ENCODE results near the gene ROBO4. TPM values are rescaled to one million over a fixed set of nuclear protein-coding genes. Genes with fewer than 3 reads are reported as not detected.

ROBO4 gene
- total RNA-seq, 1 donor, result 3.3 TPM

DNA sequence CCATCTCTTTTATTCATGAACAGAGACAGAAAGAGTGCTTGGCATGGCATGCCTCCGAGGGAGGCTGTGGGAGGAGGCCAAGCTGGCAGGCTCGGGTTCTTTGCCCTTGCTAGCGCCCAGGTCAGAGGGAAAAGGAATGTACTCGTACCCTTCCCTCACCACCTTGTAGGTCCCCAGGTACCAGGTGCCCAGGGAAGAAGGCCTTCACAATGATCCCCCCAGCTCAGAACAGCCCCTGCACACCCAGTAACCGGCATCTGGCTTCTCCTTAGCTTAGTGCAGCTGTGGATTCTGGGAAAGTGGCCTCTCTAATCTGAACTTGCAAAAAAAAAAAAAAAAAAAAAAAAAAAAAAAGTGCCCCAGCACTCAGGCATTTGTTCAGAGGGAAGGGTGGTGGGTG is 22.7 kb upstream of the ROBO4 start:
- TF ChIP-seq, protein P1, sequence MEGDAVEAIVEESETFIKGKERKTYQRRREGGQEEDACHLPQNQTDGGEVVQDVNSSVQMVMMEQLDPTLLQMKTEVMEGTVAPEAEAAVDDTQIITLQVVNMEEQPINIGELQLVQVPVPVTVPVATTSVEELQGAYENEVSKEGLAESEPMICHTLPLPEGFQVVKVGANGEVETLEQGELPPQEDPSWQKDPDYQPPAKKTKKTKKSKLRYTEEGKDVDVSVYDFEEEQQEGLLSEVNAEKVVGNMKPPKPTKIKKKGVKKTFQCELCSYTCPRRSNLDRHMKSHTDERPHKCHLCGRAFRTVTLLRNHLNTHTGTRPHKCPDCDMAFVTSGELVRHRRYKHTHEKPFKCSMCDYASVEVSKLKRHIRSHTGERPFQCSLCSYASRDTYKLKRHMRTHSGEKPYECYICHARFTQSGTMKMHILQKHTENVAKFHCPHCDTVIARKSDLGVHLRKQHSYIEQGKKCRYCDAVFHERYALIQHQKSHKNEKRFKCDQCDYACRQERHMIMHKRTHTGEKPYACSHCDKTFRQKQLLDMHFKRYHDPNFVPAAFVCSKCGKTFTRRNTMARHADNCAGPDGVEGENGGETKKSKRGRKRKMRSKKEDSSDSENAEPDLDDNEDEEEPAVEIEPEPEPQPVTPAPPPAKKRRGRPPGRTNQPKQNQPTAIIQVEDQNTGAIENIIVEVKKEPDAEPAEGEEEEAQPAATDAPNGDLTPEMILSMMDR (IDR thresholded peaks at IDR 0.05; ENCODE audit: insufficient read depth, low read length), result no peak
- DNase-seq (ENCODE audit: low read depth), result no peak
- H3K4me3 ChIP-seq (ENCODE audit: low read depth, low read length), result no peak overlapping the region

DNA sequence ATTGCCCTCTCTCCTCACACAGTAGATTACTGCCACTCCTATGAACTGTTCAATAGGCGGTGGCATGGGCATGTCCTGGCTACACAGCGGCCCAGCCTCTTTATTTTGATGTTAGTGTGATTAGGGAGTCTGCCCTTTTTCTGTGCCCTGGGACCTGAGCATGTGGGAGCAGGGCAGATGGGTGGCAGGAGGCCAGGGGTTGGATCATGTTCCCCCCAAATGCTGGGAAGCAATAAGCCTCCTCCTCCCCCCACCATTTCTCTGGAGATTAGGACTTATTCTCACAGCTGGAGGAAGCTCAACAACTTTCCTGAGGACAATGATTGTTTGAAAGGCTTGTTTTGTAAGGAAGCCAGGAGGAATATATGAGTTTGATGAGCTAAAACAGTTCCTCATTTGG is 22.2 kb upstream of the ROBO4 start:
- no peak overlapping the region for H3K4me3 ChIP-seq (ENCODE audit: low read depth, low read length)
- no peak for DNase-seq (ENCODE audit: low read depth)
- TF ChIP-seq, protein P1 (IDR thresholded peaks at IDR 0.05; ENCODE audit: insufficient read depth, low read length), result no peak

GRCh38 chr11:124918950-124919349 is 21.3 kb upstream of the ROBO4 start, which contains the start of gene HEPN1:
HEPN1 (plus strand) TSS chr11:124919250.
- TF ChIP-seq, protein P1 (IDR thresholded peaks at IDR 0.05; ENCODE audit: insufficient read depth, low read length), result no peak
- no peak for DNase-seq (ENCODE audit: low read depth)
- no peak within 1 kb of the TSS for H3K4me3 ChIP-seq (ENCODE audit: low read depth, low read length)

- no peak overlapping the region for H3K4me3 ChIP-seq (ENCODE audit: low read depth, low read length)
- TF ChIP-seq, protein P1 (IDR thresholded peaks at IDR 0.05; ENCODE audit: insufficient read depth, low read length), result no peak
- DNase-seq (ENCODE audit: low read depth), result peak; percentile 56
Measured at GRCh38 chr11:124917115-124917637, 19.5 kb upstream of the ROBO4 start.

GRCh38 chr11:124916370-124916710 is 18.7 kb upstream of the ROBO4 start:
- TF ChIP-seq, protein P1 (IDR thresholded peaks at IDR 0.05; ENCODE audit: insufficient read depth, low read length), result no peak
- H3K4me3 ChIP-seq (ENCODE audit: low read depth, low read length), result no peak overlapping the region
- no peak for DNase-seq (ENCODE audit: low read depth)

GRCh38 chr11:124915541-124916369 is 18.1 kb upstream of the ROBO4 start:
- TF ChIP-seq, protein P1 (IDR thresholded peaks at IDR 0.05; ENCODE audit: insufficient read depth, low read length), result no peak
- H3K4me3 ChIP-seq (ENCODE audit: low read depth, low read length), result no peak overlapping the region
- peak; percentile 26 for DNase-seq (ENCODE audit: low read depth)

Data from fibroblast of the aortic adventitia (primary cell).